B cell (primary cell): ENCODE data around the gene STK33. TPM values are rescaled to one million over a fixed set of nuclear protein-coding genes. Genes with fewer than 3 reads are reported as not detected.

Source experiments
- ATAC-seq: fragments of 200-7000 bp; cut with Tn5 transposase; one replicate; pipeline ENCODE4 v1.10.0; 2021; ENCODE audit warnings: low read depth, mild to moderate bottlenecking, moderate number of reproducible peaks, moderate library complexity
- CTCF ChIA-PET: fragments of 350-600 bp; sonication (Branson Sonifier 250); formaldehyde crosslinking; loops from one replicate; lab custom pipeline; 2021; ENCODE audit warnings: antibody characterized with exemption, inconsistent platforms; lab: Charles Lee
- POLR2A ChIA-PET: fragments of 350-600 bp; sonication (Branson Sonifier 250); formaldehyde crosslinking; loops from one replicate; lab custom pipeline; 2021; ENCODE audit warnings: antibody characterized with exemption; lab: Charles Lee
- DNase-seq: peaks from one replicate; pipeline ENCODE4 v3.0.0; 2013
- H2AFZ ChIP-seq: 2 replicates; pipeline ENCODE4 v1.6.1; 2012; ENCODE audit warnings: mild to moderate bottlenecking, low read depth, low read length; ENCODE audit not compliant: insufficient read depth, poor library complexity, severe bottlenecking
- H3K27ac ChIP-seq, 2 donors: 1 replicate in 1 of 2; 2 replicates in 1 of 2; pipeline ENCODE4 v1.5.1; 2012 to 2013; ENCODE audit warnings: low read length in 2 of 2, mild to moderate bottlenecking in 2 of 2, moderate library complexity in 1 of 2
- H3K27me3 ChIP-seq, 4 experiments: fragments of 200-600 bp in 1 of 4; sonication (generic) in 1 of 4; replicated peaks in 1 of 4; 1 replicate in 2 of 4; 2 replicates in 2 of 4; pipeline versions ENCODE4 v1.6.1 to v1.7.0; 2013 to 2016; ENCODE audit warnings: low read length in 3 of 4, mild to moderate bottlenecking in 2 of 4, mixed read lengths in 1 of 4, moderate library complexity in 1 of 4; ENCODE audit not compliant: insufficient read depth in 4 of 4, control insufficient read depth in 3 of 4; ENCODE audit errors: control extremely low read depth in 1 of 4
- H3K36me3 ChIP-seq, 2 experiments: replicated peaks in 1 of 2; 1 replicate in 1 of 2; 2 replicates in 1 of 2; pipeline versions ENCODE4 v1.6.1 to v1.7.1; 2013; ENCODE audit warnings: low read length in 1 of 2; ENCODE audit not compliant: insufficient read depth in 2 of 2, control insufficient read depth in 1 of 2; ENCODE audit errors: control extremely low read depth in 1 of 2, extremely low read depth in 1 of 2
- H3K4me1 ChIP-seq, 2 donors: fragments of 200-600 bp in 1 of 2; sonication (generic) in 1 of 2; 1 replicate in 1 of 2; 2 replicates in 1 of 2; pipeline versions ENCODE4 v1.5.1 to v1.6.1; 2013 to 2017; ENCODE audit warnings: low read length in 2 of 2; ENCODE audit not compliant: control insufficient read depth in 2 of 2, insufficient read depth in 2 of 2
- H3K4me2 ChIP-seq: replicated peaks from 2 replicates; pipeline ENCODE3; 2012; ENCODE audit warnings: mild to moderate bottlenecking, low read depth, low read length; ENCODE audit not compliant: poor library complexity, severe bottlenecking
- H3K4me3 ChIP-seq, 5 experiments: fragments of 200-600 bp in 1 of 5; sonication (generic) in 1 of 5; 1 replicate in 3 of 5; 2 replicates in 2 of 5; pipeline versions ENCODE4 v1.5.1 to v1.7.0; 2011 to 2016; ENCODE audit warnings: low read length in 4 of 5, mild to moderate bottlenecking in 4 of 5, low read depth in 2 of 5, control low read depth in 1 of 5, moderate library complexity in 1 of 5; ENCODE audit not compliant: insufficient read depth in 1 of 5; ENCODE audit errors: control extremely low read depth in 1 of 5, extremely low read depth in 1 of 5
- H3K79me2 ChIP-seq: fragments of 200-600 bp; sonication (generic); one replicate; pipeline ENCODE4 v1.6.0; 2016; ENCODE audit warnings: low read length; ENCODE audit not compliant: control insufficient read depth, insufficient read depth
- H3K9ac ChIP-seq: fragments of 200-600 bp; sonication (generic); 2 replicates; pipeline ENCODE4 v1.6.1; 2017; ENCODE audit warnings: mild to moderate bottlenecking, low read length, moderate library complexity
- H3K9me3 ChIP-seq, 3 donors: one replicate each; pipeline versions ENCODE4 v1.6.1 to v1.7.1; 2013; ENCODE audit warnings: low read length in 2 of 3; ENCODE audit not compliant: control insufficient read depth in 2 of 3, insufficient read depth in 1 of 3; ENCODE audit errors: control extremely low read depth in 1 of 3
- H4K20me1 ChIP-seq: 2 replicates; pipeline ENCODE4 v1.6.0; 2012; ENCODE audit warnings: mild to moderate bottlenecking, low read length; ENCODE audit not compliant: insufficient read depth, control insufficient read depth, poor library complexity, severe bottlenecking
- H3K27ac Mint-ChIP-seq: one replicate; pipeline ENCODE4 v1.8.0; 2021; ENCODE audit warnings: mixed read lengths
- H3K27me3 Mint-ChIP-seq: one replicate; pipeline ENCODE4 v1.8.0; 2021; ENCODE audit warnings: mixed read lengths
- H3K4me1 Mint-ChIP-seq: one replicate; pipeline ENCODE4 v1.8.0; 2021; ENCODE audit warnings: mixed read lengths
- H3K4me3 Mint-ChIP-seq: one replicate; pipeline ENCODE4 v1.8.0; 2021; ENCODE audit warnings: mixed read lengths
- H3K9me3 Mint-ChIP-seq: one replicate; pipeline ENCODE4 v1.8.0; 2022; ENCODE audit warnings: mixed read lengths; ENCODE audit not compliant: insufficient read depth
- EZH2 ChIP-seq: IDR thresholded peaks from 2 replicates; pipeline ENCODE4 v1.6.1; 2012; ENCODE audit warnings: borderline replicate concordance, low read depth, mild to moderate bottlenecking, moderate library complexity, low read length; ENCODE audit not compliant: insufficient read depth, poor library complexity, severe bottlenecking
- WGBS: methylation state at CpG from one replicate; pipeline ENCODE4 v1.1.5; 2013; ENCODE audit warnings: missing lambda C conversion rate; ENCODE audit not compliant: insufficient coverage; 5-methylcytosine and 5-hydroxymethylcytosine counted together
- intact Hi-C: fragments of 100-400 bp; cut with micrococcal nuclease; formaldehyde crosslinking; loops from one replicate; pipeline ENCODE4 v1.10.0; 2022
- polyA plus RNA-seq: library from polyadenylated mRNA; depleted of rRNA; stranded (reverse); fragments of >200 nt; gene quantifications from 2 replicates; pipeline ENCODE4 v1.2.3, GENCODE V29; 2012
- total RNA-seq, 2 donors: library from RNA; stranded (reverse); fragments of 120-200 nt in 1 of 2; gene quantifications; 1 replicate in 1 of 2; 2 replicates in 1 of 2; pipeline versions ENCODE4 v1.2.3 to v1.2.4, GENCODE V29; 2013 to 2022
- TF ChIP-seq, protein P1 (sequence below): fragments of 200-600 bp; IDR thresholded peaks from one replicate; pipeline ENCODE4 v1.8.0; 2022; ENCODE audit warnings: antibody characterized with exemption, mild to moderate bottlenecking

The STK33 gene
- total and polyA plus RNA-seq, 2 donors (not counting 1 experiment from before 2014, with no cell fraction given): 3.1 to 9.3 TPM

DNA sequence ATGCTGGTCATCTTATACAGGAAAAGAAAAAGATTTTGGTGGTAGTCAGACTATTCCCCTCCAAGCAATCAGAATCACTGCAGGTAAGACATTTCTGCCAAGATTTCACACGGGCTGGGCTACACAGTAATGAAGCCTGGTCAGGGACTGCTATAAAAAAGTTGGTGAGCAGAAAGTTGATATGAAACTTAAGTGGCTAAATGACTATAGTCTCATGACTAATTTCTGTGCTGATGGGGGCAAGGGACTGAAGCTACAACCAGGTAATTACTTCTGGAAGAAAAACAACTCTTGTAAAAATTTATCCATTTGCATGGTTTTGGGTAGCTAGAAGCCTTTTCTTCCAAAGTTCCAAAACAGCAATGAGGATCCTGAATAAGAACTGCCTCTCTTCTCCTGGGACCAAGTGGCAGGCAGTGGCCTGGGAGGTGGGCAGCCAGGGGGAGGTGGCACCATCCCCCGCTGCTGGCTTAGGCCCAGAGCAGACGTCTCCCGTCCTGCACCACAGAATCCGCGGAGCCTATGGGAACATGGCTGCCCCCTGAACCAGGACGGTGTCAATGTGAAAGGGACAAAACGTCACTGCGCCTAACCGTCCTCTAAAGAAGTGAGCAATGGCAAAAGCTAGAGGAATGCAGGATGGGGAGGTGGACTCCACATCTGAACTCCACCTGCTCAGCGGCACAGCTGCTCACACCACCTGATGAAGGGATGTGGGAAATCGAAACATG lies 207.7 kb downstream of the STK33 start:
- Histone ChIP-seq H4K20me1 (no peaks in the 10 kb centered on the region), H3K9me3 (no peaks in the 10 kb centered on the region), H3K27ac (no peak overlapping the region), H3K4me2 (no peak overlapping the region), H3K79me2 (no peaks in the 10 kb centered on the region), H3K4me1 (peaks cover 0 to 3% of the 10 kb centered on the region in 2 donors), H3K9ac (no peak overlapping the region), H3K27me3 (no peaks in the 10 kb centered on the region), H3K4me3 (no peak overlapping the region), H2AFZ (no peak overlapping the region), H3K36me3 (no peaks in the 10 kb centered on the region)
- no peak for TF ChIP-seq EZH2
- TF ChIP-seq, protein P1, sequence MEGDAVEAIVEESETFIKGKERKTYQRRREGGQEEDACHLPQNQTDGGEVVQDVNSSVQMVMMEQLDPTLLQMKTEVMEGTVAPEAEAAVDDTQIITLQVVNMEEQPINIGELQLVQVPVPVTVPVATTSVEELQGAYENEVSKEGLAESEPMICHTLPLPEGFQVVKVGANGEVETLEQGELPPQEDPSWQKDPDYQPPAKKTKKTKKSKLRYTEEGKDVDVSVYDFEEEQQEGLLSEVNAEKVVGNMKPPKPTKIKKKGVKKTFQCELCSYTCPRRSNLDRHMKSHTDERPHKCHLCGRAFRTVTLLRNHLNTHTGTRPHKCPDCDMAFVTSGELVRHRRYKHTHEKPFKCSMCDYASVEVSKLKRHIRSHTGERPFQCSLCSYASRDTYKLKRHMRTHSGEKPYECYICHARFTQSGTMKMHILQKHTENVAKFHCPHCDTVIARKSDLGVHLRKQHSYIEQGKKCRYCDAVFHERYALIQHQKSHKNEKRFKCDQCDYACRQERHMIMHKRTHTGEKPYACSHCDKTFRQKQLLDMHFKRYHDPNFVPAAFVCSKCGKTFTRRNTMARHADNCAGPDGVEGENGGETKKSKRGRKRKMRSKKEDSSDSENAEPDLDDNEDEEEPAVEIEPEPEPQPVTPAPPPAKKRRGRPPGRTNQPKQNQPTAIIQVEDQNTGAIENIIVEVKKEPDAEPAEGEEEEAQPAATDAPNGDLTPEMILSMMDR: no peak
- no peak for DNase-seq
- CTCF ChIA-PET: no interaction called here
- WGBS: 89% methylated on average over 11 of the region's 12 CpGs
- H3K27ac Mint-ChIP-seq: no peak overlapping the region
- no peak for ATAC-seq
- H3K4me3 Mint-ChIP-seq: no peak overlapping the region
- POLR2A ChIA-PET: no interaction called here
- no peaks in the 10 kb centered on the region for H3K27me3 Mint-ChIP-seq
- intact Hi-C loops: no loop called here
- peaks cover 11% of the 10 kb centered on the region for H3K4me1 Mint-ChIP-seq
- no peaks in the 10 kb centered on the region for H3K9me3 Mint-ChIP-seq

DNA sequence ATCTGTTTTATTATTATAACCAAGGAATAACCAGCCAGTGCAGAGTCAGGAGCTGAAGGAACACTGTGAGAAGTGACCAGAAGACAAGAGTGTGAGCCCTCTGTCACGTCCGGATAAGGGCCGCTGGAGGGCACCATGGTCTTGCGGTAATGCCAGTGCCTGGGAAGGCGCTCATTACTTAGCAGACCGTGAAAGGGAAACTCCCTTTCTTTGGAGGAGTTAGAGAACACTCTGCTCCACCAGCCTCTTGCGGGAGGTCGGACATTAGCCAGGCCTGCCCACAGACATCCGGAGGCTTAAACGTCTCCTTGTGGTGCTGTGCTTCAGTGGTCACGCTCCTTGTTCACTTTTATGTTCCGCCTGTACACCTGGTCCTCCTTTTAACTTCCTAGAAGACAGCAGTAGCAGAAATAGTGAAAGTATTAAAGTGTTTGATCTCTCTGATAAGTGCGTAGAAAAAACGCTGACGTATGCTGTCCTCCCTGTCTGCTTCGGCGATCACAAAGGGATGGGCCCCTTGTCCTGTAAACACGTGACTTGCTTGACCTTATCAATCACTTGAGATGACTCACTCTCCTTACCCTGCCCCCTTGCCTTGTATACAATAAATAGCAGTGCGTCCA lies 209.7 kb downstream of the STK33 start:
- Histone ChIP-seq H3K4me3 (peak overlapping the region in 1 of 5 experiments; percentile 6), H3K9me3 (no peaks in the 10 kb centered on the region), H3K9ac (peak overlapping the region; percentile 28), H3K27ac (no peak overlapping the region), H3K4me1 (peaks cover 0 to 3% of the 10 kb centered on the region in 2 donors), H3K27me3 (no peaks in the 10 kb centered on the region), H3K79me2 (no peaks in the 10 kb centered on the region), H3K36me3 (no peaks in the 10 kb centered on the region), H4K20me1 (no peaks in the 10 kb centered on the region), H3K4me2 (peak overlapping the region; percentile 46), H2AFZ (no peak overlapping the region)
- Mint-ChIP-seq H3K27ac (peak overlapping the region; percentile 26), H3K27me3 (no peaks in the 10 kb centered on the region), H3K9me3 (no peaks in the 10 kb centered on the region), H3K4me3 (peak overlapping the region; percentile 69), H3K4me1 (peaks cover 11% of the 10 kb centered on the region)
- intact Hi-C loops: loop anchor here (1.0 kb wide), 1 partner anchor 182 kb away; no protein-coding TSS in a partner anchor
- CTCF ChIA-PET: no interaction called here
- TF ChIP-seq, protein P1: no peak
- no peak for TF ChIP-seq EZH2
- 85% methylated on average over 13 of the region's 19 CpGs for WGBS
- ATAC-seq (peak; percentile 66), DNase-seq (peak; percentile 57)
- POLR2A ChIA-PET: interaction anchor here (0.6 kb wide), 1 partner anchor 612 kb away, joined by 4 read pairs; no protein-coding TSS in a partner anchor
